HPDE6-E6E7 (cell line): Measurements from ENCODE around the gene PTPRF.

Source experiments
- DNase-seq: peaks from one replicate; pipeline ENCODE4 v3.0.0; 2011; ENCODE audit warnings: missing footprints; ENCODE audit errors: extremely low spot score

Gene PTPRF

DNA sequence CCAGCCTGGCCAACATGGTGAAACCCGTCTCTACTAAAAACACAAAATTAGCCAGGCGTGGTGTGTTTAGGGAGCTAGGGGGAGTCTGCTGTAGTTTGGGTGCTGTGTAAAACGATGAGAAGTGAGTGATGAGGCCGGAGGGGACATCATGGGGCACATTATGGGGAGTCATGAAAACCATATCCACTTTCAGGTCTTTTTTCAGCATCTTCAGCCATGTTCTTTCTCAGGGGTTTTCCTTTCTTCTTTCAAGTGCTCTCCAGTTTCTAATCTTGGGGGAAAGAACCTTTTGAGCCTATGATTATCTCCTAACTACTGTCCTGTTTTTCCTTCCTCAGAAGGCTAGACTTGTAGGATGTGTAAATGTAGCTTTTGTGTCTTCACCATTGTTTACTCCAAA is 133.7 kb downstream of the PTPRF start:
- DNase-seq: no peak

DNA sequence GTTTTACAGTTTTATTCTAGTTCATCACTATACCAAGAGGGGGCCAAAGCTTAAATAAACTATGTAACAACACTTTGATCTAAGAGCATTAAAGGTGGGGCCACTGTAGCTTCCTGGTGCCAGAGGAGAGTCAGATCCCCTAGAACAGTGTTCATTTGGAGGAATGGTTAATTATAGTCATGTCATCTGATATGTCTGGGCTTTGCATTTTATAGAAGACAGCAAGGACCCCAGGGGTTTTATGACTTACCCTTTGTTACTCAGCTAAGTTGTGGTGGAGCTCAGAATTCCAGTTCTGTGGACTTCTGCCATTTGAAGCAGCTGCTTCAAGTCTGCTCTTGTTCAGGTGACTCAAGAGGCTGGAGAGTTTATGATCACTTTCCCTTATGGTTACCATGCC is 135.9 kb downstream of the PTPRF start:
- DNase-seq: peak; percentile 96

DNA sequence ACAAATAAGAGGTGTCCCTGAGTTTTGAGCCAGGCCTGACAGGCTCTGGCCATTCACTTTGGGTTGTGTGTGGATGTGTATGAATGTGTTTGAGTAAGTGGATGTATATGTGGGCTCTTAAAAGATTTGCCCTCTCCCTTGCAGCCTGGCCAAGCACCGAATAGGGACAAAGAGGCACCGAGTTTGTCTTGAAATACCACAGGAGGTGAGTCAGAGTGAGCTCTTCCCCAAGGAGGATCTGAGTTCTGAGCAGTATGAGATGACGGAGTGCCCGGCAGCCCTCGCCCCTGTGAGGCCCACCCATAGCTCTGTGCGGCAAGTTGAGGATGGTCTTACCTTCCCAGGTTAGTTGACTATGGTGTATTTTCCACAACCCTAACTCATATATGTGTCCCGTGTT is 138.3 kb downstream of the PTPRF start:
- no peak for DNase-seq

DNA sequence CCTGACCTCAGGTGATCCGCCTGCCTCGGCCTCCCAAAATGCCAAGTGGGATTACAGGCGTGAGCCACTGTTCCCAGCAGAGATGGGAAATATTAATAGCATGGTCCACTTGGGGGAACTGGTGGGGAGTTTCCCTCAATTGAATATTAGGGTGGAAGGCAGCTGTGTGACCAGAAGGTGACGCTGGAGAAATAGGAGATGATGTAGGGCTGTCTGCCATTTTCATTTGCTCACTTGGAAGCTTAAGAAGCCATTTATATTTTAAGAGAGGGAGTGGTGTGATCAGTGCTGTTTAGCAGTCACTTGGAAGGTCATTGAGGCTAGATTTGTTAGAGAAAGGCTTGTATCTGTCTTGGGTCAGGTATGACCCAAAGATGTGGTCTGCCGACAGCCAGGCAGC is 139.2 kb downstream of the PTPRF start:
- no peak for DNase-seq

DNA sequence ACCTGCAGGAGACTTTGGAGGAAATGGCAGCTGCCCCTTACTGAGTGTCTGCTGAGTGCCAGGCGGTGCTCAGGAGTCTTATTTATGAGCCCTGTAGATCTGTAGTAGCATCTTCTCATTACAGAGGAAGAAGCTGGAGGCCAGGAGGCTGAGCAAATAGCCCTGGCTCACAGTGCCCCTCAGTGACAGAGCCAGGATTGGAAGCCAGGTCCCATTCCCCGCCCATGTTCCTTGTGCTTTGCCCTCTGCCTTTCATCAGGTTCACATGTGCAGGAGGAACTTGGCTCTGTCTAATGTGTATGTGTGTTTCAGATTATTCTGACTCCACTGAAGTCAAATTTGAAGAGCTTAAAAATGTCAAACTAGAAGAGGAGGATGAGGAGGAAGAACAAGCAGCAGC is 140.5 kb downstream of the PTPRF start:
- DNase-seq: no peak

DNA sequence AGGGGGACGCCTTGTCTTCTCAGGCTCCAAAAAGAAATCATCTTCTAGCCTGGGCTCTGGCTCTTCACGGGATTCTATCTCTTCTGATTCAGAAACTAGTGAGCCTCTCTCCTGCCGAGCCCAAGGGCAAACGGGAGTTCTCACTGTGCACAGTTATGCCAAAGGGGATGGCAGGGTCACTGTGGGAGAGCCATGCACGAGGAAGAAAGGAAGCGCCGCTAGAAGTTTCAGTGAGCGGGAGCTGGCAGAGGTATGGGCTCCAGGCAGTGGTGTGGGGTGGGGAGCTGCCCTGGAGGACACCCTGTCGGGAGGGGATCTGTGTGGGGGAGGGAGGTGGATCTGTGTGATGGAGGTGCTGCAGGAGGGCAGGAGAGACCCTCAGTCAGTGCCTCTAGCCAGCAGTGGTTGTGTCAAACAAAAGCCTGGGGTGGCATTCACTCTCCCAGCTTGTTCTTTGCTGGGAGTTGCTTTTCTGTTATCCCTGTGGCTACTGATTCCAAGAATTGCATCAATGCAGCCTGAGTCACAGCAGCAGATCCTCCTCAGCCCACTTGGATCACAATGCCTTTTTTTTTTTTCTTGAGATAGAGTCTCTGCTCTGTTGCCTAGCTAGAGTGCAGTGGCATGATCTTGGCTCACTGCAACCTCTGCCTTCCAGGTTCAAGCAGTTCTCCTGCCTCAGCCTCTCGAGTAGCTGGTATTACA is 141.1 kb downstream of the PTPRF start:
- DNase-seq: no peak

DNA sequence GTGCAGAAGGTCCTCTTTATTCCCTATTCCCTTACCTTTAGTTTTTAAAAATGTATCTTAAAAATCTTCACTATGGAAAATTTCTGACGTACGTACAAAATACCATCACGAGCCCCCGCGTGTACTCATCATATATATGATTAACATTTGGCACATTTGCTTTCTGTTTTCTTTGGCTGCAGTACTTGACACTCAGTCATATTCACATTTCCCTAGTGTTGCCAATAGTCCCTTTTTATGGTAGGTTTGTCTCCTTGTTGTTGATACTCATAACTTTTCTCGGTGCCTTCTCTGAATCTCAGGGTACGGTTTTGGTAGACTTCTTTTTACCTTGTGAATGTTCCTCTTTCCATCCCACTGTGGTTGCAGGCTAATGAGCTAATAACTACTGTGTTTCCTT is 142.6 kb downstream of the PTPRF start:
- no peak for DNase-seq
